Peyer's patch (tissue), 4 donors: ENCODE data around the gene PLXNC1. TPM values are rescaled to one million over a fixed set of nuclear protein-coding genes. Genes with fewer than 3 reads are reported as not detected.

Source experiments
- DNase-seq, 3 donors: peaks; one replicate each; pipeline ENCODE4 v3.0.0-alpha.2; 2017 to 2019
- H3K27ac ChIP-seq, 4 donors: fragments of 200-600 bp; sonication (generic); one replicate each; pipeline ENCODE4 v1.5.1; 2016 to 2019
- H3K27me3 ChIP-seq, 2 donors: fragments of 200-600 bp; sonication (generic); one replicate each; pipeline ENCODE4 v1.5.1; 2019
- H3K36me3 ChIP-seq, 3 donors: fragments of 200-600 bp; sonication (generic); one replicate each; pipeline ENCODE4 v1.5.1; 2016 to 2019
- H3K4me1 ChIP-seq, 4 donors: fragments of 200-600 bp; sonication (generic); one replicate each; pipeline ENCODE4 v1.5.1; 2016 to 2019
- H3K4me3 ChIP-seq, 4 donors: fragments of 200-600 bp; sonication (generic); 1 replicate in 3 of 4; 2 replicates in 1 of 4; pipeline ENCODE4 v1.5.1; 2016 to 2019; ENCODE audit warnings: mild to moderate bottlenecking in 1 of 4
- H3K9me3 ChIP-seq, 4 donors: fragments of 200-600 bp; sonication (generic); one replicate each; pipeline ENCODE4 v1.5.1; 2016 to 2019; ENCODE audit warnings: mild to moderate bottlenecking in 1 of 4
- CTCF ChIP-seq, 6 experiments: fragments of 450-650 bp in 4 of 6; fragments of 200-600 bp in 2 of 6; sonication (generic) in 1 of 6; IDR thresholded peaks; one replicate each; pipeline ENCODE4 v1.5.1; 2017 to 2019; ENCODE audit warnings: antibody characterized with exemption in 6 of 6, mild to moderate bottlenecking in 3 of 6, moderate library complexity in 1 of 6
- POLR2A ChIP-seq, 2 donors: fragments of 450-650 bp; IDR thresholded peaks; one replicate each; pipeline ENCODE4 v1.5.1; 2017; ENCODE audit warnings: antibody characterized with exemption in 2 of 2, mild to moderate bottlenecking in 2 of 2, moderate library complexity in 2 of 2
- total RNA-seq, 4 donors: library from RNA; depleted of rRNA; stranded (reverse); fragments of >200 nt; gene quantifications; one replicate each; pipeline ENCODE4 v1.1.0, GENCODE V29; 2016

The PLXNC1 gene
- total RNA-seq, 4 donors from 2014 or later: 0.88 to 21.5 (median 5.1) TPM

DNA sequence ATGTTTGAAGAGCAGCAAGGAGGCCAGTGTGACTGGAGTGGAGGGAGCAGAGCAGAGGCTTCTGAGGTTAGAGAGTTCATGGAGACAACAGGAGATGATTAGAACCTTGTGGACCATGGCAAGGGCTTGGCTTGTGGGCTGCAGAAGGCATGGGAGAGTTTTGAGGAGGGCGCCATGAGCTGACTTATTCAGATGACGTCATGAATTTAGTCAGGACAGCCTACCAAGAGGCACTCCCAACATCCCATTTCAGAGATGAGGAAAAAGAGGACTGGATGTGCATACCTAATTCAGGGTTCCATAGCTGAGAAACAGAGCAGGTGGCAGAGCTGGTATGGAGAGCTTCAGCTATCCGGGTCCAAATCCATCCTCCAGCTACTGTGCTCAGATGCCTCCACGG, 101.8 kb downstream of the PLXNC1 start:
- DNase-seq: no peak
- TF ChIP-seq CTCF (IDR thresholded peaks at IDR 0.05): no peak
- H3K36me3 ChIP-seq: no peaks in the 10 kb centered on the region

GRCh38 chr12:94254270-94254669, 105.9 kb downstream of the PLXNC1 start:
- Histone ChIP-seq H3K9me3 (no peaks in the 10 kb centered on the region), H3K27me3 (no peaks in the 10 kb centered on the region), H3K4me1 (no peaks in the 10 kb centered on the region), H3K4me3 (no peak overlapping the region), H3K27ac (no peak overlapping the region), H3K36me3 (no peaks in the 10 kb centered on the region)
- no peak for TF ChIP-seq POLR2A (IDR thresholded peaks at IDR 0.05)
- TF ChIP-seq CTCF (IDR thresholded peaks at IDR 0.05): no peak
- no peak for DNase-seq

More for the DNA sequence above, 101.8 kb downstream of the PLXNC1 start:
- Histone ChIP-seq H3K4me1 (peaks cover 0 to 2% (median 0%) of the 10 kb centered on the region in 4 donors), H3K4me3 (no peak overlapping the region), H3K9me3 (no peaks in the 10 kb centered on the region), H3K27me3 (no peaks in the 10 kb centered on the region), H3K27ac (no peak overlapping the region)

- no peak for DNase-seq
- Histone ChIP-seq H3K9me3 (no peaks in the 10 kb centered on the region), H3K27ac (no peak overlapping the region), H3K27me3 (no peaks in the 10 kb centered on the region), H3K4me3 (no peak overlapping the region), H3K36me3 (no peaks in the 10 kb centered on the region), H3K4me1 (no peaks in the 10 kb centered on the region)
- TF ChIP-seq CTCF (IDR thresholded peaks at IDR 0.05): no peak
- no peak for TF ChIP-seq POLR2A (IDR thresholded peaks at IDR 0.05)
Measured at GRCh38 chr12:94255006-94255405, 106.6 kb downstream of the PLXNC1 start.

- no peaks in the 10 kb centered on the region for H3K36me3 ChIP-seq
- no peak for DNase-seq
- no peaks in the 10 kb centered on the region for H3K9me3 ChIP-seq
- no peak overlapping the region for H3K27ac ChIP-seq
- no peaks in the 10 kb centered on the region for H3K4me1 ChIP-seq
- H3K27me3 ChIP-seq: no peaks in the 10 kb centered on the region
- TF ChIP-seq POLR2A (IDR thresholded peaks at IDR 0.05) (no peak), CTCF (IDR thresholded peaks at IDR 0.05) (no peak)
- H3K4me3 ChIP-seq: no peak overlapping the region
Measured at GRCh38 chr12:94255428-94255827, 107.1 kb downstream of the PLXNC1 start.

DNA sequence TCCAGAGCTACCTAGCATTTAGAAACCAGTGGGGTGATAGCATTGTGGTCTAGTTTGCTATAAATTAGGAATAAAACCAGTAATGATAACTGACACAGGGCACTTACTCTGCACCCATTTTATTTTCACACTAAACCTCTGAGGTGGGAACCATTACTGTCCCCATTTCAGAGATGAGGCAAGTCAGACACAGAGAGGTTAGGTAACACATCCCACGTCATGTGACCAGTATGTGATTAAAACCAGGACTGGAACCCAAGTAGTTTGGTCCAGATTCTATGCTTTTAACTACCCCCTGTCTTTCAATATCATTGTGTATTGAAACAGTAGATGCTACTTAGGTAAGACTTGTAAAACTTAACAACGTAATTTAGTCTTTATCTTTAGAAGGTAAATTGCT, 110.2 kb downstream of the PLXNC1 start:
- no peaks in the 10 kb centered on the region for H3K36me3 ChIP-seq
- peaks cover 0 to 7% (median 3%) of the 10 kb centered on the region in 4 donors for H3K4me1 ChIP-seq
- H3K4me3 ChIP-seq: no peak overlapping the region
- H3K27ac ChIP-seq: peak overlapping the region in 1 of 4 donors; percentile 15
- no peaks in the 10 kb centered on the region for H3K27me3 ChIP-seq
- H3K9me3 ChIP-seq: no peaks in the 10 kb centered on the region
- TF ChIP-seq CTCF (IDR thresholded peaks at IDR 0.05) (no peak), POLR2A (IDR thresholded peaks at IDR 0.05) (no peak)
- no peak for DNase-seq

- no peaks in the 10 kb centered on the region for H3K36me3 ChIP-seq
- H3K9me3 ChIP-seq: no peaks in the 10 kb centered on the region
- H3K4me1 ChIP-seq: peaks cover 0 to 7% (median 3%) of the 10 kb centered on the region in 4 donors
- TF ChIP-seq CTCF (IDR thresholded peaks at IDR 0.05) (no peak), POLR2A (IDR thresholded peaks at IDR 0.05) (no peak)
- no peaks in the 10 kb centered on the region for H3K27me3 ChIP-seq
- no peak for DNase-seq
- no peak overlapping the region for H3K4me3 ChIP-seq
- H3K27ac ChIP-seq: no peak overlapping the region
Measured at GRCh38 chr12:94260017-94260416, 111.6 kb downstream of the PLXNC1 start.
